ENCODE data around the gene PABPN1L.

The PABPN1L gene

DNA sequence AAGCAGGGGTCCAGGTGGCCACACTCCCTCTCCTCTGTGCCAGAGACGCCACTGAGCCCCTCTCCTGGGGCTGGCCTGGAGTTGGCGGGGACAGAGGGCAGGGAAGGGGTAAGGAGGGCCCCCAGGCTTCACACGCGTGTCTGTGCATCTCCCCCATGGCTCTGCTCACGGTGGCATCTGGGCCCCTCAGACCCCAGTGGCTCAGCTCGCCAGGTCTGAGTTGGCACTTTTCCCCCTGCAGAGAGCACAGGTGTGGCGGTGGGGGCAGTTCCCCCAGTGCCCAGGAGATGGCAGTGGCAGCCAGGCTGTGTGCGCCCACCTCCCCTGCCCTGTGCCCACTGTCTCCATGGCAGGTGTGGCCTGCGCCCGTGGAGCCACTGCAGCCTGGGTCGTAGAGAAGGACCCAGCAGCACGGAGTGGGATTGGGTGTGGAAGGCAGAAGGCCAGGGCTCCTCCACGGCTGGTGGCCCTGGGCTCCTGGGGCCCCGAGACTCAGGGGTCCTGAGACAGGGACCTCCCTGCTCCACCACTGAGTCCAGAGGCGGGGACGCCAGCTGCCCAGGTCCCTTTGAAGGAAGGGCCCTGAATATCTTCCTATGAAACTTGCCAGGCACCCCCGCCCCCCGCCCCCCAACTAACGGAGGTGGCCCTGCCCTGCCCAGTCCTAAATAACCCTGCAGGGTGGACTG, 50.4 kb downstream of the PABPN1L start:
- WGBS, 2 donors (ENCODE audit: extremely low coverage in 2 of 2, insufficient read length in 2 of 2, insufficient replicate concordance in 1 of 2), result no CpG with 5 or more reads among the region's 19 CpGs

GRCh38 chr16:88815227-88815626, 51.2 kb downstream of the PABPN1L start:
- H2AFZ ChIP-seq (ENCODE audit: low read length), result no peak overlapping the region
- H2BK15ac ChIP-seq (ENCODE audit: low read length), result peak overlapping the region; percentile 19
- no peak overlapping the region for H2BK120ac ChIP-seq (ENCODE audit: low read depth, low read length)
- H3K79me1 ChIP-seq (ENCODE audit: low read depth, low read length), result peaks cover 9% of the 10 kb centered on the region
- no peak overlapping the region for H4K8ac ChIP-seq (ENCODE audit: low read depth, low read length)
- H3K36me3 ChIP-seq (replicated peaks in 1 of 2; ENCODE audit: control insufficient read depth in 2 of 2, insufficient read depth in 2 of 2, low read length in 2 of 2), result peaks cover 3 to 4% of the 10 kb centered on the region in 2 donors
- peaks cover 5 to 7% of the 10 kb centered on the region in 2 donors for H3K4me1 ChIP-seq (ENCODE audit: control insufficient read depth in 2 of 2, insufficient read depth in 1 of 2, low read depth in 1 of 2, low read length in 2 of 2)
- no peak overlapping the region for H3K4me2 ChIP-seq (ENCODE audit: insufficient read depth, low read length, poor library complexity, severe bottlenecking)
- H3K9me3 ChIP-seq (replicated peaks in 1 of 2; ENCODE audit: control insufficient read depth in 2 of 2, insufficient read depth in 1 of 2, low read depth in 1 of 2, low read length in 2 of 2), result peaks cover 0 to 8% of the 10 kb centered on the region in 2 donors
- no peak overlapping the region for H4K91ac ChIP-seq (ENCODE audit: low read depth, low read length, poor library complexity)
- no peak overlapping the region for H2BK12ac ChIP-seq (ENCODE audit: low read length)
- no peak overlapping the region for H3K9ac ChIP-seq (ENCODE audit: low read depth, low read length, poor library complexity)
- H3K23ac ChIP-seq (ENCODE audit: low read depth, low read length, poor library complexity), result peak overlapping the region; percentile 46
- no peaks in the 10 kb centered on the region for H3K27me3 ChIP-seq (ENCODE audit: control insufficient read depth in 3 of 3, insufficient read depth in 3 of 3, low read depth in 1 of 3, low read length in 3 of 3)
- H3K4ac ChIP-seq (ENCODE audit: low read length), result no peak overlapping the region
- no peak for DNase-seq (ENCODE audit: low spot score)
- no peak overlapping the region for H2BK5ac ChIP-seq (ENCODE audit: low read length)
- peak overlapping the region; percentile 5 for H2AK5ac ChIP-seq (ENCODE audit: low read depth, low read length)
- no peak overlapping the region for H3K4me3 ChIP-seq (ENCODE audit: low read length in 2 of 2)
- no peak overlapping the region for H3K27ac ChIP-seq (replicated peaks; ENCODE audit: low read length)
- WGBS, 2 donors (ENCODE audit: extremely low coverage in 2 of 2, insufficient read length in 2 of 2, insufficient replicate concordance in 1 of 2), result no CpG with 5 or more reads among the region's 10 CpGs
- no peak overlapping the region for H3K14ac ChIP-seq (ENCODE audit: low read length)
- no peak overlapping the region for H3K18ac ChIP-seq (ENCODE audit: low read length)

More for the DNA sequence above, 50.4 kb downstream of the PABPN1L start:
- H3K27me3 ChIP-seq (ENCODE audit: control insufficient read depth in 3 of 3, insufficient read depth in 3 of 3, low read depth in 1 of 3, low read length in 3 of 3), result no peaks in the 10 kb centered on the region
- H3K9ac ChIP-seq (ENCODE audit: low read depth, low read length, poor library complexity), result no peak overlapping the region
- no peak overlapping the region for H4K91ac ChIP-seq (ENCODE audit: low read depth, low read length, poor library complexity)
- H3K4me3 ChIP-seq (ENCODE audit: low read length in 2 of 2), result no peak overlapping the region
- H4K8ac ChIP-seq (ENCODE audit: low read depth, low read length), result peak overlapping the region; percentile 66
- peak overlapping the region; percentile 19 for H2BK15ac ChIP-seq (ENCODE audit: low read length)
- no peak overlapping the region for H3K14ac ChIP-seq (ENCODE audit: low read length)
- peak overlapping the region; percentile 64 for H2BK120ac ChIP-seq (ENCODE audit: low read depth, low read length)
- no peaks in the 10 kb centered on the region for H3K4me1 ChIP-seq (ENCODE audit: control insufficient read depth in 2 of 2, insufficient read depth in 1 of 2, low read depth in 1 of 2, low read length in 2 of 2)
- H3K23ac ChIP-seq (ENCODE audit: low read depth, low read length, poor library complexity), result peak overlapping the region; percentile 58
- no peak overlapping the region for H3K4ac ChIP-seq (ENCODE audit: low read length)
- DNase-seq (ENCODE audit: low spot score), result no peak
- H3K36me3 ChIP-seq (replicated peaks in 1 of 2; ENCODE audit: control insufficient read depth in 2 of 2, insufficient read depth in 2 of 2, low read length in 2 of 2), result no peaks in the 10 kb centered on the region
- no peak overlapping the region for H2BK5ac ChIP-seq (ENCODE audit: low read length)
- no peak overlapping the region for H3K27ac ChIP-seq (replicated peaks; ENCODE audit: low read length)
- H3K4me2 ChIP-seq (ENCODE audit: insufficient read depth, low read length, poor library complexity, severe bottlenecking), result no peak overlapping the region
- no peak overlapping the region for H2AFZ ChIP-seq (ENCODE audit: low read length)
- H2AK5ac ChIP-seq (ENCODE audit: low read depth, low read length), result peak overlapping the region; percentile 90
- H2BK12ac ChIP-seq (ENCODE audit: low read length), result no peak overlapping the region
- H3K9me3 ChIP-seq (replicated peaks in 1 of 2; ENCODE audit: control insufficient read depth in 2 of 2, insufficient read depth in 1 of 2, low read depth in 1 of 2, low read length in 2 of 2), result peaks cover 0 to 8% of the 10 kb centered on the region in 2 donors
- peaks cover 4% of the 10 kb centered on the region for H3K79me1 ChIP-seq (ENCODE audit: low read depth, low read length)
- peak overlapping the region; percentile 11 for H3K18ac ChIP-seq (ENCODE audit: low read length)

- Histone ChIP-seq H3K4me2 (ENCODE audit: insufficient read depth, low read length, poor library complexity, severe bottlenecking) (no peak overlapping the region), H4K91ac (ENCODE audit: low read depth, low read length, poor library complexity) (no peak overlapping the region), H3K4me1 (ENCODE audit: control insufficient read depth in 2 of 2, insufficient read depth in 1 of 2, low read depth in 1 of 2, low read length in 2 of 2) (peaks cover 10 to 11% of the 10 kb centered on the region in 2 donors), H2BK12ac (ENCODE audit: low read length) (no peak overlapping the region), H2BK120ac (ENCODE audit: low read depth, low read length) (no peak overlapping the region), H2AK5ac (ENCODE audit: low read depth, low read length) (peak overlapping the region; percentile 66), H4K8ac (ENCODE audit: low read depth, low read length) (no peak overlapping the region), H3K27ac (replicated peaks; ENCODE audit: low read length) (no peak overlapping the region), H3K4ac (ENCODE audit: low read length) (no peak overlapping the region), H2BK5ac (ENCODE audit: low read length) (no peak overlapping the region), H3K9me3 (replicated peaks in 1 of 2; ENCODE audit: control insufficient read depth in 2 of 2, insufficient read depth in 1 of 2, low read depth in 1 of 2, low read length in 2 of 2) (peaks cover 0 to 8% of the 10 kb centered on the region in 2 donors), H3K4me3 (ENCODE audit: low read length in 2 of 2) (no peak overlapping the region), H3K14ac (ENCODE audit: low read length) (peak overlapping the region; percentile 47), H3K18ac (ENCODE audit: low read length) (no peak overlapping the region), H3K9ac (ENCODE audit: low read depth, low read length, poor library complexity) (peak overlapping the region; percentile 67), H3K23ac (ENCODE audit: low read depth, low read length, poor library complexity) (peak overlapping the region; percentile 52), H2BK15ac (ENCODE audit: low read length) (no peak overlapping the region), H3K36me3 (replicated peaks in 1 of 2; ENCODE audit: control insufficient read depth in 2 of 2, insufficient read depth in 2 of 2, low read length in 2 of 2) (peaks cover 12 to 15% of the 10 kb centered on the region in 2 donors), H2AFZ (ENCODE audit: low read length) (no peak overlapping the region), H3K79me1 (ENCODE audit: low read depth, low read length) (peaks cover 17% of the 10 kb centered on the region), H3K27me3 (ENCODE audit: control insufficient read depth in 3 of 3, insufficient read depth in 3 of 3, low read depth in 1 of 3, low read length in 3 of 3) (no peaks in the 10 kb centered on the region)
- WGBS, 2 donors (ENCODE audit: extremely low coverage in 2 of 2, insufficient read length in 2 of 2, insufficient replicate concordance in 1 of 2), result no CpG with 5 or more reads among the region's 13 CpGs
- DNase-seq (ENCODE audit: low spot score), result no peak
These were observed 52.3 kb downstream of the PABPN1L start for GRCh38 chr16:88814144-88814502.
